Measurements from ENCODE around the gene MED31.

The MED31 gene

GRCh38 chr17:6641247-6641863 lies 10.1 kb downstream of the MED31 start:
- no peaks in the 10 kb centered on the region for H3K9me3 ChIP-seq (ENCODE audit: control insufficient read depth, insufficient read depth, low read depth, low read length)
- peaks cover 27 to 41% of the 10 kb centered on the region in 2 experiments; a peak in 2 of 3 replicates for H3K36me3 ChIP-seq (ENCODE audit: control insufficient read depth in 2 of 2, insufficient read depth in 1 of 2, low read length in 2 of 2)
- CTCF ChIA-PET = interaction anchor here (0.6 to 1.7 kb wide), 4 partner anchors 61 to 363 kb away, joined by 3 to 5 read pairs (median 4); no protein-coding TSS in a partner anchor
- TF ChIP-seq ZNF529 (tag by site-specific recombination; IDR thresholded peaks at IDR 0.05; ENCODE audit: insufficient replicate concordance) (no peak), ZBTB26 (tag by site-specific recombination; optimal IDR thresholded peaks at IDR 0.05) (no peak), ZNF202 (tag by site-specific recombination; IDR thresholded peaks at IDR 0.05; ENCODE audit: borderline replicate concordance) (no peak), ZNF175 (tag by site-specific recombination; IDR thresholded peaks at IDR 0.05) (no peak), GLIS1 (tag by site-specific recombination; IDR thresholded peaks at IDR 0.05) (no peak), PRDM10 (tag by site-specific recombination; IDR thresholded peaks at IDR 0.05) (peak; percentile 99), TRIM28 (IDR thresholded peaks at IDR 0.05; ENCODE audit: borderline replicate concordance, low read length) (0 out of 2 replicates have a peak, but pooled peaks have one; percentile 11), ZNF248 (tag by site-specific recombination; IDR thresholded peaks at IDR 0.05) (no peak), ZNF398 (tag by site-specific recombination; IDR thresholded peaks at IDR 0.05) (no peak), ZNF654 (tag by site-specific recombination; IDR thresholded peaks at IDR 0.05; ENCODE audit: low read depth) (0 out of 2 replicates have a peak, but pooled peaks have one; percentile 4), ZNF501 (tag by site-specific recombination; IDR thresholded peaks at IDR 0.05) (0 out of 2 replicates have a peak, but pooled peaks have one; percentile 7), ZNF341 (tag by site-specific recombination; IDR thresholded peaks at IDR 0.05; ENCODE audit: low read depth) (peak; percentile 83), ELK4 (IDR thresholded peaks at IDR 0.05; ENCODE audit: borderline replicate concordance, low read depth, low read length) (no peak), ZNF560 (tag by site-specific recombination; IDR thresholded peaks at IDR 0.05; ENCODE audit: borderline replicate concordance) (no peak), ZBTB17 (tag by site-specific recombination; IDR thresholded peaks at IDR 0.05) (peak; percentile 15), ZSCAN18 (tag by site-specific recombination; IDR thresholded peaks at IDR 0.05) (no peak), ZBTB20 (tag by site-specific recombination; IDR thresholded peaks at IDR 0.05) (peak; percentile 54; the same call in 1 of the 2 replicates), ZEB2 (tag by site-specific recombination; IDR thresholded peaks at IDR 0.05) (no peak), ZNF600 (tag by site-specific recombination; IDR thresholded peaks at IDR 0.05) (peak; percentile 60)
- H3K4me3 ChIP-seq (ENCODE audit: low read depth, low read length) = peak overlapping the region; percentile 94
- POLR2A ChIA-PET = interaction anchor here (0.6 to 1.9 kb wide), 6 partner anchors 10 to 1328 kb away, joined by 3 to 26 read pairs (median 3); partner anchors contain the start of genes C17orf100, MED31 and SLC16A13
- H3K27ac ChIP-seq (ENCODE audit: extremely low read depth, low read depth, low read length) = peak overlapping the region; percentile 79
- H3K4me1 ChIP-seq (ENCODE audit: control insufficient read depth, insufficient read depth, low read length) = peaks cover 13% of the 10 kb centered on the region; the same call in 1 of the 2 replicates

Data from HEK293 (cell line).